A549 (cell line): ENCODE results near the gene EDIL3. TPM values are rescaled to one million over a fixed set of nuclear protein-coding genes. Genes with fewer than 3 reads are reported as not detected.
"Not testable (repeated sequence)": the region's sequence is repeated elsewhere in the genome, so short reads cannot be mapped to it uniquely, and the experiment has no call there.

ENCODE experiments used
- ATAC-seq, 2 experiments: fragments of 200-7000 bp in 1 of 2; fragments of >200 bp in 1 of 2; cut with Nextera tagmentation in 1 of 2; cut with Tn5 transposase in 1 of 2; 3 replicates each; pipeline versions ENCODE4 v1.8.0 to v1.9.1; 2018 to 2020; ENCODE audit warnings: mild to moderate bottlenecking in 1 of 2, moderate library complexity in 1 of 2
- CTCF ChIA-PET: fragments of 300-600 bp; sonication (Branson Sonifier 250); formaldehyde crosslinking; extraction: SDS; loops from one replicate; lab custom pipeline; 2021; ENCODE audit warnings: antibody characterized with exemption, inconsistent platforms; lab: Yijun Ruan, JAX
- POLR2A ChIA-PET: fragments of 350-600 bp; formaldehyde crosslinking; extraction: SDS; loops from one replicate; lab custom pipeline; 2021; ENCODE audit warnings: antibody characterized with exemption, inconsistent platforms; lab: Yijun Ruan, JAX
- DNase-seq, 2 experiments: peaks; one replicate each; pipeline versions ENCODE4 v3.0.0 to v3.0.0-alpha.2; 2011 to 2016; ENCODE audit warnings: low read depth in 1 of 2, low spot score in 1 of 2
- FAIRE-seq: peaks from 2 replicates; lab custom pipeline; 2011; peaks lifted over from hg19 to GRCh38; lab: Jason Lieb, UNC
- H3K27ac ChIP-seq, 2 experiments: fragments of >200 bp; sonication (Bioruptor Twin); formaldehyde crosslinking; 3 replicates each; pipeline ENCODE4 v1.5.1; 2016 to 2017
- H3K4me1 ChIP-seq: fragments of >200 bp; sonication (Bioruptor Twin); formaldehyde crosslinking; 3 replicates; pipeline ENCODE4 v1.6.1; 2016
- H3K4me2 ChIP-seq: fragments of >200 bp; sonication (Bioruptor Twin); formaldehyde crosslinking; 3 replicates; pipeline ENCODE4 v1.6.1; 2016
- H3K4me3 ChIP-seq: fragments of >200 bp; sonication (Bioruptor Twin); formaldehyde crosslinking; 3 replicates; pipeline ENCODE4 v1.5.1; 2016
- H3K9me3 ChIP-seq: fragments of >200 bp; sonication (Bioruptor Twin); formaldehyde crosslinking; 3 replicates; pipeline ENCODE4 v1.6.1; 2016
- BCL3 ChIP-seq: fragments of >200 bp; sonication (Bioruptor Twin); formaldehyde crosslinking; IDR thresholded peaks from 3 replicates; pipeline ENCODE4 v1.6.1; 2016
- CHD2 ChIP-seq: fragments of 150-350 bp; IDR thresholded peaks from 2 replicates; pipeline ENCODE4 v1.6.1; 2014; ENCODE audit warnings: low read length; ENCODE audit not compliant: partially characterized antibody
- EHMT2 ChIP-seq: fragments of 200-600 bp; sonication (generic); IDR thresholded peaks from 2 replicates; pipeline ENCODE4 v1.6.1; 2016; ENCODE audit warnings: antibody characterized with exemption, low read depth, mild to moderate bottlenecking, moderate library complexity
- FOSB ChIP-seq: fragments of 250-450 bp; sonication (Bioruptor Pico); IDR thresholded peaks from 2 replicates; pipeline ENCODE4 v1.5.0; 2020; ENCODE audit warnings: mild to moderate bottlenecking, moderate library complexity
- FOSL2 ChIP-seq, 2 experiments: fragments of 450-650 bp in 1 of 2; fragments of >200 bp in 1 of 2; sonication (Bioruptor Twin) in 1 of 2; formaldehyde crosslinking; IDR thresholded peaks; 2 replicates each; pipeline versions ENCODE4 v1.5.0 to v1.6.1; 2016 to 2020; ENCODE audit warnings: mild to moderate bottlenecking in 1 of 2, moderate library complexity in 1 of 2
- HOXA7 ChIP-seq: fragments of 250-450 bp; sonication (Bioruptor Pico); IDR thresholded peaks from 2 replicates; pipeline ENCODE4 v1.5.0; 2020; ENCODE audit warnings: mild to moderate bottlenecking, moderate library complexity
- HOXB13 ChIP-seq: fragments of 250-450 bp; sonication (Bioruptor Pico); IDR thresholded peaks from 2 replicates; pipeline ENCODE4 v1.5.0; 2020; ENCODE audit warnings: low read depth, mild to moderate bottlenecking, moderate library complexity
- JUN ChIP-seq, 2 experiments: fragments of >200 bp; sonication (Bioruptor Twin); formaldehyde crosslinking; IDR thresholded peaks; 2 replicates in 1 of 2; 3 replicates in 1 of 2; pipeline ENCODE4 v1.6.1; 2016 to 2017
- PBX3 ChIP-seq: IDR thresholded peaks from 2 replicates; pipeline ENCODE4 v1.6.1; 2012
- RAD21 ChIP-seq, 2 experiments: fragments of >200 bp in 1 of 2; sonication (Bioruptor Twin) in 1 of 2; formaldehyde crosslinking in 1 of 2; IDR thresholded peaks in 1 of 2; conservative IDR thresholded peaks in 1 of 2; 2 replicates in 1 of 2; 3 replicates in 1 of 2; pipeline ENCODE4 v1.6.1; 2012 to 2018; ENCODE audit warnings: inconsistent platforms in 1 of 2
- RARB ChIP-seq: fragments of 250-450 bp; sonication (Bioruptor Pico); IDR thresholded peaks from 2 replicates; pipeline ENCODE4 v1.8.0; 2021; ENCODE audit warnings: mild to moderate bottlenecking, moderate library complexity
- RNF2 ChIP-seq: fragments of 200-600 bp; sonication (generic); IDR thresholded peaks from 2 replicates; pipeline ENCODE4 v1.6.1; 2016; ENCODE audit warnings: low read depth, mild to moderate bottlenecking, antibody characterized with exemption, moderate library complexity, borderline replicate concordance
- ZC3H11A ChIP-seq: fragments of 450-650 bp; IDR thresholded peaks from 2 replicates; pipeline ENCODE4 v1.6.1; 2014; ENCODE audit warnings: antibody characterized with exemption, mild to moderate bottlenecking
- WGBS: methylation state at CpG from one replicate; pipeline ENCODE4 v1.1.6; 2017; ENCODE audit errors: missing lambda C conversion rate; 5-methylcytosine and 5-hydroxymethylcytosine counted together
- polyA plus RNA-seq, 4 experiments: library from polyadenylated mRNA; depleted of rRNA in 3 of 4; stranded (reverse); fragments of >200 nt; fragmentation: RNase III in 1 of 4; extraction: RNeasy Plus Mini Kit Qiagen cat#74134 plus additional on column Dnase treatment in 1 of 4; gene quantifications; 2 replicates in 3 of 4; 3 replicates in 1 of 4; pipeline ENCODE4 v1.2.3, GENCODE V29; 2011 to 2017
- TF ChIP-seq, protein P1 (sequence below): fragments of 250-450 bp; sonication (Bioruptor Pico); IDR thresholded peaks from 2 replicates; pipeline ENCODE4 v1.5.0; 2020; ENCODE audit warnings: low read depth, mild to moderate bottlenecking, moderate library complexity

Gene EDIL3
- polyA plus RNA-seq, 2 of the 4 experiments (the other 2 are of a cell fraction): 0.12 to 0.14 TPM

DNA sequence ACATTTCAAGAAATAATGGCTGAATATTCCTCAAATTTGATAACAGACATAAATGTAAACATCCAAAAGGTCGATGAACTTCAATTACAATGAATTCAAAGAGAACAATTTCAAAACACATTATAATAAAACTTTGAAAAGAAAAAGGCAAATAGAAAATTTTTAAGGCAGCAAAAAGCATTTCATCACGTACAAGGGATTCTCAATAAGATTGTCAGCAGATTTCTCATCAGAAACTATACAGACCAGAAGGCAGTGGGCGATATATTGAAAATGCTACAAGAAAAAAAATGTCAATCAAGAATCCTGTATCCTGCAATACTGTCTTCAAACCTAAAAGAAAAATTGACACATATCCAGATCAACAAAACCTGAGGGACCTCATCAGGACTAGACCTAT is 62.0 kb downstream of the EDIL3 start:
- Histone ChIP-seq H3K9me3 (peaks cover 8% of the 10 kb centered on the region; the same call in 2 of the 3 replicates), H3K4me1 (no peaks in the 10 kb centered on the region), H3K4me2 (no peak overlapping the region), H3K4me3 (no peak overlapping the region), H3K27ac (no peak overlapping the region)
- 13% methylated on average over 3 of the region's 3 CpGs for WGBS
- FAIRE-seq: no peak
- CTCF ChIA-PET: no interaction called here
- POLR2A ChIA-PET: no interaction called here
- no peak for DNase-seq
- ATAC-seq: no peak
- TF ChIP-seq, protein P1, sequence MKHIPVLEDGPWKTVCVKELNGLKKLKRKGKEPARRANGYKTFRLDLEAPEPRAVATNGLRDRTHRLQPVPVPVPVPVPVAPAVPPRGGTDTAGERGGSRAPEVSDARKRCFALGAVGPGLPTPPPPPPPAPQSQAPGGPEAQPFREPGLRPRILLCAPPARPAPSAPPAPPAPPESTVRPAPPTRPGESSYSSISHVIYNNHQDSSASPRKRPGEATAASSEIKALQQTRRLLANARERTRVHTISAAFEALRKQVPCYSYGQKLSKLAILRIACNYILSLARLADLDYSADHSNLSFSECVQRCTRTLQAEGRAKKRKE: no peak
- no peak for TF ChIP-seq PBX3
- no peak for TF ChIP-seq FOSL2 (IDR thresholded peaks at IDR 0.05)
- TF ChIP-seq FOSL2 (CRISPR knock-in tag; IDR thresholded peaks at IDR 0.05): no peak
- TF ChIP-seq ZC3H11A: no peak
- no peak for TF ChIP-seq BCL3
- TF ChIP-seq RAD21 (conservative IDR thresholded peaks at IDR 0.05 in 1 of 2, IDR thresholded peaks at IDR 0.05 in 1 of 2): no peak
- TF ChIP-seq EHMT2: no peak
- TF ChIP-seq JUN (IDR thresholded peaks at IDR 0.05): no peak
- TF ChIP-seq HOXA7 (CRISPR knock-in tag): no peak
- no peak for TF ChIP-seq RNF2
- TF ChIP-seq HOXB13 (CRISPR knock-in tag): no peak
- no peak for TF ChIP-seq CHD2

DNA sequence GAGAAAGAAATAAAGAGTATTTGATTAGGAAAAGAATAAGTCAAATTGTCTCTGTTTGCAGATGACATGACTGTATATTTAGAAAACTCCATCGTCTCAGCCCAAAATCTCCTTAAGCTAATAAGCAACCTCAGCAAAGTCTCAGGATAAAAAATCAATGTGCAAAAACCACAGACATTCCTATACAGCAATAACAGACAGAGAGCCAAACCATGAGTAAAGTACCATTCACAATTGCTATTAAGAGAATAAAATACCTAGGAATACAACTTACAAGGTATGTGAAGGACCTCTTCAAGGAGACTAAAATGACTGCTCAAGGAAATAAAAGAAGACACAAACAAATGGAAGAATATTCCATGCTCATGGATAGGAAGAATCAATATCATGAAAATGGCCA is 66.9 kb downstream of the EDIL3 start:
- H3K4me2 ChIP-seq, DNase-seq, H3K27ac ChIP-seq, POLR2A ChIA-PET, H3K4me1 ChIP-seq, H3K4me3 ChIP-seq, ATAC-seq, CTCF ChIA-PET, FAIRE-seq, H3K9me3 ChIP-seq: not testable (repeated sequence)
- 62% methylated on average over 1 of the region's 1 CpG for WGBS

DNA sequence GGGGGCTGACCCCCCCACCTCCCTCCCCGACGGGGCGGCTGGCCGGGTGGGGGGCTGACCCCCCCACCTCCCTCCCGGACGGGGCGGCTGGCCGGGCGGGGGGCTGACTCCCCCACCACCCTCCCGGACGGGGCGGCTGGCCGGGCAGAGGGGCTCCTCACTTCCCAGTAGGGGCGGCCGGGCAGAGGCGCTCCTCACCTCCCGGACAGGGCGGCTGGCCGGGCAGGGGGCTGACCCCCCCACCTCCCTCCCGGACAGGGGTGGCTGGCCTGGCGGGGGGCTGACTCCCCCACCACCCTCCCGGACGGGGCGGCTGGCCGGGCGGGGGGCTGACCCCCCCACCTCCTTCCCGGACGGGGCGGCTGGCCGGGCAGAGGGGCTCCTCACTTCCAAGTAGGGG is 72.4 kb downstream of the EDIL3 start:
- H3K9me3 ChIP-seq, CTCF ChIA-PET, H3K4me2 ChIP-seq, H3K4me3 ChIP-seq, FAIRE-seq, DNase-seq, H3K4me1 ChIP-seq, POLR2A ChIA-PET, ATAC-seq, H3K27ac ChIP-seq: not testable (repeated sequence)
- 94% methylated on average over 4 of the region's 30 CpGs for WGBS

DNA sequence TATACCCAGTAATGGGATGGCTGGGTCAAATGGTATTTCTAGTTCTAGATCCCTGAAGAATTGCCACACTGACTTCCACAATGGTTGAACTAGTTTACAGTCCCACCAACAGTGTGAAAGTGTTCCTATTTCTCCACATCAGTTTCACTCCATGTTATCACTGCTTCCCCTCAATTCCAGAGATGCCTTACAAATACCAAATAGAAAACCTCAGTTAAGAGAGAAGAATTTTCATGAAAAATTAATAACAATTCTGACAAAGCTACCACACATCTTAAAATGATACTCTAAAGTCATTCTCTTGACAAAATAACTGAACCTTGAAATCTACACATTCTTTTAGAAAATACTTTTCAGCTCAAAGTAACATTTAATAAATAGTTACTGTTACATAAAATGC is 74.8 kb downstream of the EDIL3 start:
- H3K4me2 ChIP-seq, CTCF ChIA-PET, FAIRE-seq, H3K4me1 ChIP-seq, ATAC-seq, POLR2A ChIA-PET, DNase-seq, H3K9me3 ChIP-seq, H3K4me3 ChIP-seq, H3K27ac ChIP-seq: not testable (repeated sequence)

DNA sequence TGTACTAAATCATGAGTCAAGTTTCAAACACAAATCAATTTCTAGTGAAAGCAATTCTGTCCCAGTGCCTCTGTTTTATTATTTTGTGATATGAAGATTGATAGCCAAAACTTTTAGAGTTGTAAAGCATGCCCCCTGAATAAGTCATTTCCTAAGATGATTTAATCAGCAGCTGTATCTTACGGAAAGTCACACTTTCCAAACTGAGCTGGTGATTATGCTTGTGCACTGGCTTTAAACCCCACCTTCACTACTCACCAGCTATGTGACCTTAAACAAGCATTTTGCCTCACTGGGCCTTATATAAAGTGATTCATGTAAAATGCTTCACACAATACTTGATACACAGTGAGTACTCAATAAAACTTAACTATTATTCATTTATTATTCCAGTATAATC is 78.1 kb downstream of the EDIL3 start:
- TF ChIP-seq RARB (CRISPR knock-in tag) (no peak), FOSB (CRISPR knock-in tag) (no peak)
- ATAC-seq (no peak), FAIRE-seq (no peak), DNase-seq (no peak)
- Histone ChIP-seq H3K4me1 (no peaks in the 10 kb centered on the region), H3K4me2 (no peak overlapping the region), H3K27ac (no peak overlapping the region), H3K4me3 (no peak overlapping the region), H3K9me3 (no peaks in the 10 kb centered on the region)
- POLR2A ChIA-PET: no interaction called here
- WGBS: 89% methylated on average over 1 of the region's 1 CpG
- CTCF ChIA-PET: interaction anchor here (1.7 kb wide), 1 partner anchor 13 kb away, joined by 4 read pairs; no protein-coding TSS in a partner anchor
